A673 (cell line): ENCODE measurements around the gene PARP3. TPM values are rescaled to one million over a fixed set of nuclear protein-coding genes. Genes with fewer than 3 reads are reported as not detected.

ENCODE experiments used
- BruUV-seq: library from RNA; stranded (reverse); fragments of 400-500 nt; replicated peaks from 2 replicates; lab custom pipeline; 2021; lab: Mats Ljungman, UMichigan
- CTCF ChIA-PET: fragments of 300-600 bp; sonication (Branson Sonifier 250); formaldehyde crosslinking; loops from one replicate; lab custom pipeline; 2022; ENCODE audit warnings: antibody characterized with exemption; lab: Charles Lee
- POLR2A ChIA-PET: fragments of 300-600 bp; sonication (Branson Sonifier 250); formaldehyde crosslinking; loops from one replicate; lab custom pipeline; 2022; ENCODE audit warnings: antibody characterized with exemption; ENCODE audit not compliant: low non-redundant PET; lab: Charles Lee
- DNase-seq: peaks from one replicate; pipeline ENCODE4 v3.0.0-alpha.2; 2015; ENCODE audit warnings: low spot score
- H3K27ac ChIP-seq: fragments of 200-600 bp; sonication (generic); 2 replicates; pipeline ENCODE4 v1.5.1; 2016; ENCODE audit warnings: mixed run types, low read depth, mild to moderate bottlenecking, mixed read lengths, antibody characterized with exemption, low read length; ENCODE audit not compliant: poor library complexity, severe bottlenecking
- H3K27me3 ChIP-seq: fragments of 200-600 bp; sonication (generic); replicated peaks from 2 replicates; pipeline ENCODE4 v1.6.1; 2017; ENCODE audit warnings: mixed run types, low read depth, mild to moderate bottlenecking, mixed read lengths, antibody characterized with exemption, low read length; ENCODE audit not compliant: insufficient read depth, poor library complexity
- H3K36me3 ChIP-seq: fragments of 200-600 bp; sonication (generic); 2 replicates; pipeline ENCODE4 v1.6.1; 2016; ENCODE audit warnings: mixed run types, mild to moderate bottlenecking, mixed read lengths, antibody characterized with exemption, low read length; ENCODE audit not compliant: insufficient read depth, poor library complexity, severe bottlenecking
- H3K4me1 ChIP-seq: fragments of 200-600 bp; sonication (generic); 2 replicates; pipeline ENCODE4 v1.6.1; 2017; ENCODE audit warnings: mixed run types, mild to moderate bottlenecking, mixed read lengths, antibody characterized with exemption, low read length; ENCODE audit not compliant: insufficient read depth, poor library complexity, severe bottlenecking
- H3K4me3 ChIP-seq: fragments of 200-600 bp; sonication (generic); 2 replicates; pipeline ENCODE4 v1.5.1; 2016; ENCODE audit warnings: low read depth, mixed run types, mild to moderate bottlenecking, mixed read lengths, low read length; ENCODE audit not compliant: poor library complexity, severe bottlenecking
- H3K9me3 ChIP-seq: fragments of 200-600 bp; sonication (generic); 2 replicates; pipeline ENCODE4 v1.6.1; 2016; ENCODE audit warnings: mixed run types, low read depth, mild to moderate bottlenecking, mixed read lengths, antibody characterized with exemption, low read length; ENCODE audit not compliant: poor library complexity, severe bottlenecking
- CTCF ChIP-seq: fragments of 300-800, 200-600 bp; sonication (generic); conservative IDR thresholded peaks from 2 replicates; pipeline ENCODE4 v1.5.1; 2017; ENCODE audit warnings: low read depth, mild to moderate bottlenecking, antibody characterized with exemption, low read length, moderate library complexity, mixed read lengths
- EZH2 ChIP-seq: fragments of 200-600 bp; sonication (generic); IDR thresholded peaks from 2 replicates; pipeline ENCODE4 v1.6.1; 2017; ENCODE audit warnings: borderline replicate concordance, low read depth, mild to moderate bottlenecking, mixed read lengths, antibody characterized with exemption, low read length; ENCODE audit not compliant: poor library complexity, severe bottlenecking
- intact Hi-C: fragments of 100-400 bp; cut with micrococcal nuclease; formaldehyde crosslinking; loops from one replicate; pipeline ENCODE4 v1.10.0; 2022; ENCODE audit not compliant: unreplicated experiment
- total RNA-seq: library from RNA; stranded (reverse); gene quantifications from 2 replicates; pipeline ENCODE4 v1.2.3, GENCODE V29; 2021

The PARP3 gene
- total RNA-seq, 1 experiment from 2014 or later = 3.4 TPM

- intact Hi-C loops = no loop called here
- H3K36me3 ChIP-seq = no peaks in the 10 kb centered on the region
- H3K4me3 ChIP-seq = no peak overlapping the region
- H3K27me3 ChIP-seq = no peaks in the 10 kb centered on the region
- no peak for DNase-seq
- no TSS peak for BruUV-seq
- no peak overlapping the region for H3K27ac ChIP-seq
- TF ChIP-seq CTCF (no peak), EZH2 (no peak)
- CTCF ChIA-PET = no interaction called here
- H3K4me1 ChIP-seq = no peaks in the 10 kb centered on the region
- no peaks in the 10 kb centered on the region for H3K9me3 ChIP-seq
- POLR2A ChIA-PET = no interaction called here
Observed at GRCh38 chr3:51958603-51959521, 16.7 kb downstream of the PARP3 start.

GRCh38 chr3:51959651-51960050 is 17.5 kb downstream of the PARP3 start:
- H3K4me3 ChIP-seq = no peak overlapping the region
- no peaks in the 10 kb centered on the region for H3K27me3 ChIP-seq
- TF ChIP-seq CTCF (no peak), EZH2 (no peak)
- intact Hi-C loops = no loop called here
- ChIA-PET POLR2A (no interaction called here), CTCF (no interaction called here)
- H3K36me3 ChIP-seq = no peaks in the 10 kb centered on the region
- no TSS peak for BruUV-seq
- H3K27ac ChIP-seq = no peak overlapping the region
- DNase-seq = no peak
- H3K4me1 ChIP-seq = no peaks in the 10 kb centered on the region
- H3K9me3 ChIP-seq = no peaks in the 10 kb centered on the region

GRCh38 chr3:51960386-51960785 is 18.2 kb downstream of the PARP3 start:
- intact Hi-C loops = no loop called here
- TF ChIP-seq EZH2 (no peak), CTCF (no peak)
- no peaks in the 10 kb centered on the region for H3K27me3 ChIP-seq
- H3K36me3 ChIP-seq = no peaks in the 10 kb centered on the region
- H3K27ac ChIP-seq = no peak overlapping the region
- no peaks in the 10 kb centered on the region for H3K4me1 ChIP-seq
- no peaks in the 10 kb centered on the region for H3K9me3 ChIP-seq
- ChIA-PET POLR2A (no interaction called here), CTCF (no interaction called here)
- no peak for DNase-seq
- no TSS peak for BruUV-seq
- H3K4me3 ChIP-seq = no peak overlapping the region
